Measurements from ENCODE around the gene PPFIA2.

DNA sequence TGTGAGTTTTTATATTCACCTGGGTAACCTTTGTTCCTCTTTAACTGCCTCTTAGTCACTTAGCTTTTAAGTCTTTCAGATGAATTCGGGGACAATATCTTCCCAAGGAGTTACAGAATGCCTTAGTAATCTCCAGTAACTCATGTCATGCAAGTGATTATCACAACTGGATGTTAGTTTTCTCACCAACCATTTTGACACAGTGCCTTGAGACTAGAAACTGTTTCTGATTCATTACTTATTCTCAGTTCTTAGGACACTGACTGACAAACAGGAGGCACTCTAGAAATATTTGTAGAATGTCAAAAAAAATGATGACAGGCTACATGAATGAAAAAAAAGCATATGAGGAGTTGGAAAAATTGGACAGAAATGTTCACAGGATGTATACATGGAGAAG, 346.2 kb downstream of the PPFIA2 start:
- TF ChIP-seq POLR2AphosphoS5 (IDR thresholded peaks at IDR 0.05; ENCODE audit: borderline replicate concordance, low read depth, low read length) (no peak), EZH2 (IDR thresholded peaks at IDR 0.05) (no peak)
